IPS-NIHi7 (cell line): ENCODE measurements around the gene MAML2.

Experiments
- DNase-seq: peaks from one replicate; pipeline ENCODE4 v3.0.0; 2012; ENCODE audit warnings: mixed read lengths; ENCODE audit errors: extremely low spot score

MAML2 gene

GRCh38 chr11:96125400-96125799, 217.6 kb downstream of the MAML2 start:
- DNase-seq, result no peak

GRCh38 chr11:96124155-96124554, 218.8 kb downstream of the MAML2 start:
- no peak for DNase-seq

GRCh38 chr11:96123301-96123700, 219.7 kb downstream of the MAML2 start:
- DNase-seq, result no peak

- no peak for DNase-seq
These were observed 220.4 kb downstream of the MAML2 start for GRCh38 chr11:96122601-96123074.

GRCh38 chr11:96119211-96119610, 223.8 kb downstream of the MAML2 start:
- DNase-seq, result no peak

GRCh38 chr11:96116376-96116775, 226.6 kb downstream of the MAML2 start:
- DNase-seq, result no peak

GRCh38 chr11:96114178-96115064, 228.6 kb downstream of the MAML2 start:
- DNase-seq, result no peak

GRCh38 chr11:96113193-96113681, 229.8 kb downstream of the MAML2 start:
- no peak for DNase-seq

GRCh38 chr11:96112192-96113128, 230.5 kb downstream of the MAML2 start:
- DNase-seq, result no peak

- DNase-seq, result no peak
These were observed 231.7 kb downstream of the MAML2 start for GRCh38 chr11:96111308-96111707.

- DNase-seq, result no peak
These were observed 232.7 kb downstream of the MAML2 start for GRCh38 chr11:96110302-96110701.

- DNase-seq, result no peak
These were observed 233.5 kb downstream of the MAML2 start for GRCh38 chr11:96109331-96110030.

GRCh38 chr11:96107143-96107824, 235.7 kb downstream of the MAML2 start:
- DNase-seq, result no peak

GRCh38 chr11:96106645-96107044, 236.3 kb downstream of the MAML2 start:
- DNase-seq, result no peak

- no peak for DNase-seq
These were observed 237.1 kb downstream of the MAML2 start for GRCh38 chr11:96105944-96106343.

GRCh38 chr11:96105197-96105895, 237.6 kb downstream of the MAML2 start:
- DNase-seq, result no peak

GRCh38 chr11:96104496-96104895, 238.5 kb downstream of the MAML2 start:
- DNase-seq, result no peak

GRCh38 chr11:96103721-96104120, 239.3 kb downstream of the MAML2 start:
- DNase-seq, result no peak

- no peak for DNase-seq
These were observed 239.9 kb downstream of the MAML2 start for GRCh38 chr11:96103102-96103501.

GRCh38 chr11:96102664-96103078, 240.3 kb downstream of the MAML2 start:
- no peak for DNase-seq
